Fibroblast of lung (primary cell): ENCODE data around the gene SLC9A5.

Source experiments
- CTCF ChIP-seq, 2 donors: IDR thresholded peaks in 1 of 2; conservative IDR thresholded peaks in 1 of 2; 1 replicate in 1 of 2; 2 replicates in 1 of 2; pipeline ENCODE4 v1.5.1; 2011 to 2012; ENCODE audit warnings: low read length in 2 of 2, control low read depth in 1 of 2, inconsistent platforms in 1 of 2, low read depth in 1 of 2, mild to moderate bottlenecking in 1 of 2
- EZH2 ChIP-seq: IDR thresholded peaks from 2 replicates; pipeline ENCODE4 v1.5.1; 2012; ENCODE audit warnings: low read length, control low read depth, mild to moderate bottlenecking; ENCODE audit errors: missing control alignments

- no peak for TF ChIP-seq CTCF (conservative IDR thresholded peaks at IDR 0.05 in 1 of 2, IDR thresholded peaks at IDR 0.05 in 1 of 2; ENCODE audit: low read depth in 1 of 2, low read length in 2 of 2)
- no peak for TF ChIP-seq EZH2
These were observed 31.9 kb upstream of the SLC9A5 start for GRCh38 chr16:67216612-67217490.
